H9 (cell line): ENCODE measurements around the gene TGM3. TPM values are rescaled to one million over a fixed set of nuclear protein-coding genes. Genes with fewer than 3 reads are reported as not detected.
A peak's percentile ranks its signal among the peaks of the same experiment; 100 is the strongest.

ENCODE experiments used
- DNase-seq: peaks from one replicate; pipeline ENCODE4 v3.0.0-alpha.2; 2017
- H2AFZ ChIP-seq: one replicate; pipeline ENCODE4 v1.6.1; 2013; ENCODE audit warnings: mild to moderate bottlenecking, low read length, control low read depth, moderate library complexity
- H2AK5ac ChIP-seq: 2 replicates; pipeline ENCODE4 v1.6.1; 2013; ENCODE audit warnings: low read length, control low read depth, mixed read lengths; ENCODE audit not compliant: insufficient read length
- H2BK120ac ChIP-seq: one replicate; pipeline ENCODE4 v1.6.1; 2013; ENCODE audit warnings: low read depth, mild to moderate bottlenecking, low read length, control low read depth, inconsistent platforms; ENCODE audit not compliant: poor library complexity, severe bottlenecking
- H2BK12ac ChIP-seq: 2 replicates; pipeline ENCODE4 v1.6.1; 2013; ENCODE audit warnings: low read length, control low read depth, mixed read lengths, low read depth; ENCODE audit not compliant: insufficient read length
- H2BK15ac ChIP-seq: 2 replicates; pipeline ENCODE4 v1.6.1; 2013; ENCODE audit warnings: low read depth, low read length, control low read depth
- H2BK20ac ChIP-seq: one replicate; pipeline ENCODE4 v1.6.1; 2013; ENCODE audit warnings: low read depth, mild to moderate bottlenecking, low read length, control low read depth, inconsistent platforms; ENCODE audit not compliant: poor library complexity, severe bottlenecking
- H2BK5ac ChIP-seq: 2 replicates; pipeline ENCODE4 v1.6.1; 2013; ENCODE audit warnings: low read length, control low read depth, mixed read lengths; ENCODE audit not compliant: insufficient read length
- H3K14ac ChIP-seq: 2 replicates; pipeline ENCODE4 v1.6.1; 2013; ENCODE audit warnings: low read length, control low read depth; ENCODE audit not compliant: insufficient read depth
- H3K18ac ChIP-seq: 2 replicates; pipeline ENCODE4 v1.6.1; 2013; ENCODE audit warnings: low read depth, mild to moderate bottlenecking, mixed read lengths, low read length, control low read depth; ENCODE audit not compliant: insufficient read length
- H3K23ac ChIP-seq: 2 replicates; pipeline ENCODE4 v1.6.1; 2013; ENCODE audit warnings: low read length, control low read depth, mixed read lengths, low read depth; ENCODE audit not compliant: insufficient read length
- H3K23me2 ChIP-seq: 2 replicates; pipeline ENCODE4 v1.6.1; 2013; ENCODE audit warnings: low read depth, mild to moderate bottlenecking, mixed read lengths, low read length, control low read depth; ENCODE audit not compliant: insufficient read length, poor library complexity, severe bottlenecking
- H3K27ac ChIP-seq: 2 replicates; pipeline ENCODE4 v1.5.1; 2013; ENCODE audit warnings: low read length, control low read depth, mixed read lengths, low read depth; ENCODE audit not compliant: insufficient read length
- H3K27me3 ChIP-seq: 2 replicates; pipeline ENCODE4 v1.6.1; 2013; ENCODE audit warnings: low read length, control low read depth, inconsistent platforms; ENCODE audit not compliant: insufficient read depth
- H3K4ac ChIP-seq: 2 replicates; pipeline ENCODE4 v1.6.1; 2013; ENCODE audit warnings: low read depth, mild to moderate bottlenecking, control low read depth, inconsistent platforms, low read length, moderate library complexity
- H3K4me1 ChIP-seq: 2 replicates; pipeline ENCODE4 v1.6.1; 2013; ENCODE audit warnings: low read length, control low read depth, inconsistent platforms; ENCODE audit not compliant: insufficient read depth
- H3K4me2 ChIP-seq: 2 replicates; pipeline ENCODE4 v1.6.1; 2013; ENCODE audit warnings: low read length, control low read depth, mixed read lengths; ENCODE audit not compliant: insufficient read length, insufficient read depth
- H3K56ac ChIP-seq: 2 replicates; pipeline ENCODE4 v1.6.1; 2013; ENCODE audit warnings: low read depth, mild to moderate bottlenecking, mixed read lengths, low read length, control low read depth; ENCODE audit not compliant: insufficient read length
- H3K79me1 ChIP-seq: 2 replicates; pipeline ENCODE4 v1.6.1; 2013; ENCODE audit warnings: low read depth, mild to moderate bottlenecking, moderate library complexity, low read length, control low read depth, inconsistent platforms; ENCODE audit not compliant: insufficient read depth, poor library complexity, severe bottlenecking
- H3K79me2 ChIP-seq: 2 replicates; pipeline ENCODE4 v1.6.1; 2013; ENCODE audit warnings: low read length, control low read depth, inconsistent platforms; ENCODE audit not compliant: insufficient read depth
- H3K9ac ChIP-seq: 2 replicates; pipeline ENCODE4 v1.6.1; 2013; ENCODE audit warnings: low read length, control low read depth, mixed read lengths; ENCODE audit not compliant: insufficient read length; ENCODE audit errors: extremely low read depth
- H3K9me3 ChIP-seq: one replicate; pipeline ENCODE4 v1.6.1; 2013; ENCODE audit warnings: low read depth, low read length, inconsistent platforms; ENCODE audit not compliant: control insufficient read depth
- H3T11ph ChIP-seq: one replicate; pipeline ENCODE4 v1.6.1; 2013; ENCODE audit warnings: mild to moderate bottlenecking, low read length, control low read depth, inconsistent platforms
- H4K20me1 ChIP-seq: one replicate; pipeline ENCODE4 v1.6.1; 2013; ENCODE audit not compliant: control insufficient read depth, insufficient read length, insufficient read depth
- H4K5ac ChIP-seq: 2 replicates; pipeline ENCODE4 v1.6.1; 2013; ENCODE audit warnings: low read depth, mild to moderate bottlenecking, mixed read lengths, low read length, control low read depth; ENCODE audit not compliant: insufficient read length
- H4K8ac ChIP-seq: replicated peaks from 2 replicates; pipeline ENCODE4 v1.6.1; 2013; ENCODE audit warnings: low read length, control low read depth, mixed read lengths, low read depth; ENCODE audit not compliant: insufficient read length
- H4K91ac ChIP-seq: 2 replicates; pipeline ENCODE4 v1.6.1; 2013; ENCODE audit warnings: low read depth, mild to moderate bottlenecking, moderate library complexity, mixed read lengths, low read length, control low read depth; ENCODE audit not compliant: insufficient read length
- H3K27ac Mint-ChIP-seq, 3 experiments: 2 replicates in 2 of 3; 3 replicates in 1 of 3; pipeline ENCODE4 v1.8.0; 2020 to 2021; ENCODE audit warnings: mixed read lengths in 3 of 3, mild to moderate bottlenecking in 1 of 3, moderate library complexity in 1 of 3
- H3K27me3 Mint-ChIP-seq: 2 replicates; pipeline ENCODE4 v1.8.0; 2021; ENCODE audit warnings: low read depth, mild to moderate bottlenecking, moderate library complexity, mixed read lengths
- H3K36me3 Mint-ChIP-seq, 3 experiments: 2 replicates in 2 of 3; 3 replicates in 1 of 3; pipeline ENCODE4 v1.8.0; 2020 to 2021; ENCODE audit warnings: low read depth in 3 of 3, mixed read lengths in 3 of 3; ENCODE audit not compliant: insufficient read depth in 1 of 3
- H3K4me1 Mint-ChIP-seq, 2 experiments: 2 replicates each; pipeline ENCODE4 v1.8.0; 2020; ENCODE audit warnings: mixed read lengths in 2 of 2
- H3K4me3 Mint-ChIP-seq, 2 experiments: 2 replicates in 1 of 2; 3 replicates in 1 of 2; pipeline ENCODE4 v1.8.0; 2020 to 2021; ENCODE audit warnings: mild to moderate bottlenecking in 2 of 2, mixed read lengths in 2 of 2, moderate library complexity in 1 of 2
- H3K9me3 Mint-ChIP-seq, 2 experiments: 2 replicates in 1 of 2; 3 replicates in 1 of 2; pipeline ENCODE4 v1.8.0; 2020; ENCODE audit warnings: mild to moderate bottlenecking in 2 of 2, mixed read lengths in 2 of 2, moderate library complexity in 1 of 2
- WGBS: extraction: QIAGEN DNeasy Blood & Tissue Kit; methylation state at CpG from one replicate; pipeline ENCODE4 v1.1.7; 2013; ENCODE audit warnings: missing lambda C conversion rate, low lambda C conversion rate, mixed read lengths; ENCODE audit not compliant: insufficient read length; ENCODE audit errors: extremely low coverage; 5-methylcytosine and 5-hydroxymethylcytosine counted together
- total RNA-seq: library from RNA; stranded (reverse); gene quantifications from 2 replicates; pipeline ENCODE4 v1.2.1, GENCODE V29; 2021
- TF ChIP-seq, protein P1 (sequence below): fragments of 200-600 bp; sonication (generic); conservative IDR thresholded peaks from 3 replicates; pipeline ENCODE4 v1.8.0; 2021; ENCODE audit warnings: antibody characterized with exemption, mild to moderate bottlenecking

Gene TGM3
- total RNA-seq, 1 experiment from 2014 or later = not detected

DNA sequence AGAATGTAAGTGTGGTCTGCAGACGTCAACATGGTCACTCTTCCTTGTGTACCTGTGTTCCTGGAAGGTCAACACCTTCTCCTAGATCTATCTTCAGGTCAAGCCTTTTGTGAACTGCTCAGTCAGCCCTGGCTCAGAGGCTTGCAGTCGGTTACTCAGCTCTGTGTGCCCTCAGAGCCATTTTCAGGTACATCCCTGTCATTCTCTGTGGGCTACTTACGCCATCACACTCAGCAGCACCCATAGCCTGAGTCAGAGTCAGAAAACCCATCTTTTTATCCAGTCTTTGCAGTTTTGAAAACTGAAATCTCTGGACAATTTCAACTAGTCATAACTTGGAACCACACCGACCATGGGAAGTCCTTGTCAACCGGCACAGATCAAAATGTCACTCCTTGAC lies 35.3 kb downstream of the TGM3 start:
- H3K9me3 Mint-ChIP-seq = no peaks in the 10 kb centered on the region
- Histone ChIP-seq H3K56ac (no peak overlapping the region), H3K79me1 (no peaks in the 10 kb centered on the region), H4K20me1 (no peaks in the 10 kb centered on the region), H2BK15ac (no peak overlapping the region), H3K4me1 (0 out of 2 replicates have a peak, but pooled peaks cover 2% of the 10 kb centered on the region), H2BK120ac (no peak overlapping the region), H3K14ac (no peak overlapping the region), H2AFZ (no peak overlapping the region), H4K91ac (no peak overlapping the region), H4K5ac (no peak overlapping the region), H3K4me2 (no peak overlapping the region), H3K79me2 (no peaks in the 10 kb centered on the region), H2BK20ac (no peak overlapping the region), H4K8ac (no peak overlapping the region), H2BK12ac (no peak overlapping the region), H3T11ph (no peak overlapping the region), H3K4ac (no peak overlapping the region), H3K23me2 (no peaks in the 10 kb centered on the region), H3K9me3 (no peaks in the 10 kb centered on the region), H2BK5ac (no peak overlapping the region), H3K18ac (no peak overlapping the region), H3K27me3 (no peaks in the 10 kb centered on the region), H3K9ac (no peak overlapping the region), H3K23ac (no peak overlapping the region), H2AK5ac (no peak overlapping the region), H3K27ac (no peak overlapping the region)
- TF ChIP-seq, protein P1, sequence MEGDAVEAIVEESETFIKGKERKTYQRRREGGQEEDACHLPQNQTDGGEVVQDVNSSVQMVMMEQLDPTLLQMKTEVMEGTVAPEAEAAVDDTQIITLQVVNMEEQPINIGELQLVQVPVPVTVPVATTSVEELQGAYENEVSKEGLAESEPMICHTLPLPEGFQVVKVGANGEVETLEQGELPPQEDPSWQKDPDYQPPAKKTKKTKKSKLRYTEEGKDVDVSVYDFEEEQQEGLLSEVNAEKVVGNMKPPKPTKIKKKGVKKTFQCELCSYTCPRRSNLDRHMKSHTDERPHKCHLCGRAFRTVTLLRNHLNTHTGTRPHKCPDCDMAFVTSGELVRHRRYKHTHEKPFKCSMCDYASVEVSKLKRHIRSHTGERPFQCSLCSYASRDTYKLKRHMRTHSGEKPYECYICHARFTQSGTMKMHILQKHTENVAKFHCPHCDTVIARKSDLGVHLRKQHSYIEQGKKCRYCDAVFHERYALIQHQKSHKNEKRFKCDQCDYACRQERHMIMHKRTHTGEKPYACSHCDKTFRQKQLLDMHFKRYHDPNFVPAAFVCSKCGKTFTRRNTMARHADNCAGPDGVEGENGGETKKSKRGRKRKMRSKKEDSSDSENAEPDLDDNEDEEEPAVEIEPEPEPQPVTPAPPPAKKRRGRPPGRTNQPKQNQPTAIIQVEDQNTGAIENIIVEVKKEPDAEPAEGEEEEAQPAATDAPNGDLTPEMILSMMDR = no peak
- H3K27me3 Mint-ChIP-seq = peaks cover 16% of the 10 kb centered on the region
- peak; percentile 3 for DNase-seq
- no peak overlapping the region for H3K27ac Mint-ChIP-seq
- no CpG with 5 or more reads among the region's 5 CpGs for WGBS
- no peak overlapping the region for H3K4me3 Mint-ChIP-seq
- H3K4me1 Mint-ChIP-seq = peaks cover 11 to 15% of the 10 kb centered on the region in 2 experiments
- H3K36me3 Mint-ChIP-seq = no peaks in the 10 kb centered on the region
